SU-DHL-6 (cell line): ENCODE results near the gene SPTLC3.

Source experiments
- CTCF ChIP-seq: fragments of 200-600 bp; sonication (generic); IDR thresholded peaks from one replicate; pipeline ENCODE4 v1.5.1; 2017; ENCODE audit warnings: antibody characterized with exemption, mild to moderate bottlenecking, low read length, moderate library complexity; ENCODE audit not compliant: insufficient read depth, poor library complexity, severe bottlenecking
- EZH2phosphoT487 ChIP-seq: fragments of 200-600 bp; sonication (generic), shearing (Covaris generic); conservative IDR thresholded peaks from 2 replicates; pipeline ENCODE4 v1.6.1; 2018; ENCODE audit warnings: mild to moderate bottlenecking, antibody characterized with exemption, low read length, moderate library complexity, mixed read lengths

GRCh38 chr20:13094976-13095375, 86.2 kb downstream of the SPTLC3 start:
- TF ChIP-seq CTCF: no peak
- no peak for TF ChIP-seq EZH2phosphoT487
